ENCODE results near the gene ZNF771. TPM values are rescaled to one million over a fixed set of nuclear protein-coding genes. Genes with fewer than 3 reads are reported as not detected.
A peak's percentile ranks its signal among the peaks of the same experiment; 100 is the strongest.
"Not testable (repeated sequence)": the region's sequence is repeated elsewhere in the genome, so short reads cannot be mapped to it uniquely, and the experiment has no call there.

ZNF771 gene
- total RNA-seq, 2 donors from 2014 or later, result 3.5 to 6.5 TPM

- peak; percentile 51 for DNase-seq
- Histone ChIP-seq H3K27ac (peak overlapping the region; percentile 27), H3K4me3 (no peak overlapping the region), H3K9me3 (no peaks in the 10 kb centered on the region), H3K4me1 (no peaks in the 10 kb centered on the region), H3K9ac (ENCODE audit: low read depth in 2 of 2, low read length in 2 of 2) (no peak overlapping the region), H3K36me3 (no peaks in the 10 kb centered on the region), H3K27me3 (no peaks in the 10 kb centered on the region)
- TF ChIP-seq CTCF (IDR thresholded peaks at IDR 0.05), result no peak
- intact Hi-C loops (cut with DNase I), result no loop called here
Measured at GRCh38 chr16:30458561-30459394, 51.4 kb downstream of the ZNF771 start.

GRCh38 chr16:30459456-30459855 lies 52.0 kb downstream of the ZNF771 start:
- no peaks in the 10 kb centered on the region for H3K9me3 ChIP-seq
- no peak overlapping the region for H3K9ac ChIP-seq (ENCODE audit: low read depth in 2 of 2, low read length in 2 of 2)
- no peak for DNase-seq
- peak overlapping the region; percentile 27 for H3K27ac ChIP-seq
- intact Hi-C loops (cut with DNase I), result no loop called here
- no peaks in the 10 kb centered on the region for H3K27me3 ChIP-seq
- H3K36me3 ChIP-seq, result no peaks in the 10 kb centered on the region
- TF ChIP-seq CTCF (IDR thresholded peaks at IDR 0.05), result no peak
- no peaks in the 10 kb centered on the region for H3K4me1 ChIP-seq
- H3K4me3 ChIP-seq, result no peak overlapping the region

- H3K36me3 ChIP-seq; H3K4me3 ChIP-seq; intact Hi-C loops (cut with DNase I); H3K9ac ChIP-seq (ENCODE audit: low read depth in 2 of 2, low read length in 2 of 2); H3K4me1 ChIP-seq; DNase-seq; H3K27ac ChIP-seq; H3K27me3 ChIP-seq; H3K9me3 ChIP-seq: not testable (repeated sequence)
Measured at GRCh38 chr16:30461426-30461825, 54.0 kb downstream of the ZNF771 start.

GRCh38 chr16:30464078-30464477 lies 56.7 kb downstream of the ZNF771 start:
- intact Hi-C loops (cut with DNase I), result no loop called here
- Histone ChIP-seq H3K36me3 (no peaks in the 10 kb centered on the region), H3K9ac (ENCODE audit: low read depth in 2 of 2, low read length in 2 of 2) (no peak overlapping the region), H3K9me3 (no peaks in the 10 kb centered on the region), H3K4me1 (no peaks in the 10 kb centered on the region), H3K27ac (no peak overlapping the region), H3K4me3 (no peak overlapping the region), H3K27me3 (no peaks in the 10 kb centered on the region)
- DNase-seq, result no peak
- no peak for TF ChIP-seq CTCF (IDR thresholded peaks at IDR 0.05)

Other genes with a start within 250 kb of the ZNF771 start
- gene CORO1A, start 224.0 kb upstream of the ZNF771 start, total RNA-seq, result 10 to 100 TPM; 16.5 to 20.0 TPM
- gene BOLA2B, start 213.9 kb upstream of the ZNF771 start, total RNA-seq, result 100 to 1,000 TPM; 109 to 237 TPM
- 100 to 1,000 TPM in 1 of 2 donors, 10 to 100 TPM in 1; 70.2 to 114 TPM for gene SLX1A, start 213.7 kb upstream of the ZNF771 start, total RNA-seq
- gene SULT1A3, start 208.4 kb upstream of the ZNF771 start, total RNA-seq, result 10 to 100 TPM; 47.8 to 59.0 TPM
- gene NPIPB13, start 159.1 kb upstream of the ZNF771 start, total RNA-seq, result 10 to 100 TPM in 1 of 2 donors, 1 to 10 TPM in 1; 1.6 to 10.4 TPM
- 10 to 100 TPM; 44.8 to 76.1 TPM for gene CD2BP2, start 52.3 kb upstream of the ZNF771 start, total RNA-seq
- gene TBC1D10B, start 37.1 kb upstream of the ZNF771 start, total RNA-seq, result 10 to 100 TPM; 45.0 to 62.3 TPM
- gene MYL11, start 32.8 kb upstream of the ZNF771 start, total RNA-seq, result 1 to 10 TPM; 1.1 to 2.2 TPM
- 1 to 10 TPM; 4.3 to 4.5 TPM for gene SEPTIN1, start 25.0 kb upstream of the ZNF771 start, total RNA-seq
- 1 to 10 TPM; 6.5 to 6.8 TPM for gene ZNF48, start 12.2 kb upstream of the ZNF771 start, total RNA-seq
- gene DCTPP1, start 22.4 kb downstream of the ZNF771 start, total RNA-seq, result 100 to 1,000 TPM in 1 of 2 donors, 10 to 100 TPM in 1; 80.9 to 153 TPM
- gene SEPHS2, start 38.3 kb downstream of the ZNF771 start, total RNA-seq, result 100 to 1,000 TPM in 1 of 2 donors, 10 to 100 TPM in 1; 93.3 to 156 TPM
- gene ITGAL, start 65.1 kb downstream of the ZNF771 start, total RNA-seq, result 1 to 10 TPM; 3.4 to 4.8 TPM
- gene ZNF768, start 119.0 kb downstream of the ZNF771 start, total RNA-seq, result 10 to 100 TPM; 58.6 to 63.2 TPM
- gene ZNF747, start 127.3 kb downstream of the ZNF771 start, total RNA-seq, result 10 to 100 TPM in 1 of 2 donors, 1 to 10 TPM in 1; 8.7 to 11.9 TPM
- gene ZNF764, start 150.8 kb downstream of the ZNF771 start, total RNA-seq, result 10 to 100 TPM in 1 of 2 donors, 1 to 10 TPM in 1; 9.0 to 11.1 TPM
- gene ZNF688, start 164.1 kb downstream of the ZNF771 start, total RNA-seq, result 10 to 100 TPM; 13.1 to 14.3 TPM
- gene ZNF785, start 178.1 kb downstream of the ZNF771 start, total RNA-seq, result 10 to 100 TPM; 12.7 to 13.3 TPM
- 1 to 10 TPM; 6.8 to 7.0 TPM for gene ZNF689, start 202.8 kb downstream of the ZNF771 start, total RNA-seq
- 10 to 100 TPM; 37.0 to 70.3 TPM for gene PRR14, start 243.4 kb downstream of the ZNF771 start, total RNA-seq

Measured in colonic mucosa (tissue), 4 donors.